Immature natural killer cell (primary cell): ENCODE results near the gene CADPS. TPM values are rescaled to one million over a fixed set of nuclear protein-coding genes. Genes with fewer than 3 reads are reported as not detected.

Experiments used
- DNase-seq, 3 donors: peaks; one replicate each; pipeline ENCODE4 v3.0.0; 2022; ENCODE audit warnings: mixed read lengths in 1 of 3
- H3K27ac Mint-ChIP-seq, 6 donors: one replicate each; pipeline ENCODE4 v1.8.0; 2020; ENCODE audit warnings: mixed read lengths in 6 of 6, mild to moderate bottlenecking in 5 of 6, inconsistent platforms in 4 of 6, moderate library complexity in 3 of 6
- H3K27me3 Mint-ChIP-seq, 3 donors: one replicate each; pipeline ENCODE4 v1.8.0; 2020 to 2021; ENCODE audit warnings: low read depth in 3 of 3, mild to moderate bottlenecking in 3 of 3, mixed read lengths in 3 of 3, moderate library complexity in 3 of 3, inconsistent platforms in 1 of 3
- H3K36me3 Mint-ChIP-seq, 3 donors: one replicate each; pipeline ENCODE4 v1.8.0; 2020; ENCODE audit warnings: mixed read lengths in 3 of 3, inconsistent platforms in 2 of 3, mild to moderate bottlenecking in 2 of 3
- H3K4me1 Mint-ChIP-seq, 2 donors: one replicate each; pipeline ENCODE4 v1.8.0; 2020; ENCODE audit warnings: inconsistent platforms in 2 of 2, mild to moderate bottlenecking in 2 of 2, mixed read lengths in 2 of 2, moderate library complexity in 1 of 2
- H3K4me3 Mint-ChIP-seq, 5 donors: one replicate each; pipeline ENCODE4 v1.8.0; 2020; ENCODE audit warnings: mild to moderate bottlenecking in 5 of 5, mixed read lengths in 5 of 5, inconsistent platforms in 3 of 5, moderate library complexity in 3 of 5
- H3K9me3 Mint-ChIP-seq, 6 donors: one replicate each; pipeline ENCODE4 v1.8.0; 2020; ENCODE audit warnings: mild to moderate bottlenecking in 6 of 6, mixed read lengths in 6 of 6, inconsistent platforms in 4 of 6, moderate library complexity in 3 of 6
- polyA plus RNA-seq, 3 donors: library from polyadenylated mRNA; unstranded; fragments of 300-500 nt; fragmentation: Illumina TruSeq; gene quantifications; one replicate each; pipeline ENCODE4 v1.2.3, GENCODE V29; 2021

The CADPS gene
- polyA plus RNA-seq, 3 donors from 2014 or later, result not detected

GRCh38 chr3:62605413-62606068 is 269.7 kb downstream of the CADPS start:
- H3K36me3 Mint-ChIP-seq, result no peaks in the 10 kb centered on the region
- H3K27me3 Mint-ChIP-seq, result peaks cover 0 to 3% (median 2%) of the 10 kb centered on the region in 3 donors
- H3K4me3 Mint-ChIP-seq, result no peak overlapping the region
- no peak for DNase-seq
- H3K27ac Mint-ChIP-seq, result no peak overlapping the region
- H3K4me1 Mint-ChIP-seq, result no peaks in the 10 kb centered on the region
- peaks cover 0 to 17% (median 1%) of the 10 kb centered on the region in 6 donors for H3K9me3 Mint-ChIP-seq

GRCh38 chr3:62604751-62605351 is 270.4 kb downstream of the CADPS start:
- Mint-ChIP-seq H3K27me3 (peaks cover 0 to 3% (median 2%) of the 10 kb centered on the region in 3 donors), H3K4me1 (no peaks in the 10 kb centered on the region), H3K4me3 (no peak overlapping the region), H3K36me3 (no peaks in the 10 kb centered on the region), H3K9me3 (peaks cover 0 to 16% (median 1%) of the 10 kb centered on the region in 6 donors), H3K27ac (no peak overlapping the region)
- no peak for DNase-seq

- peaks cover 0 to 3% (median 2%) of the 10 kb centered on the region in 3 donors for H3K27me3 Mint-ChIP-seq
- no peak overlapping the region for H3K27ac Mint-ChIP-seq
- H3K4me1 Mint-ChIP-seq, result no peaks in the 10 kb centered on the region
- peaks cover 0 to 16% (median 1%) of the 10 kb centered on the region in 6 donors for H3K9me3 Mint-ChIP-seq
- no peaks in the 10 kb centered on the region for H3K36me3 Mint-ChIP-seq
- DNase-seq, result no peak
- H3K4me3 Mint-ChIP-seq, result no peak overlapping the region
Measured at GRCh38 chr3:62604298-62604697, 270.9 kb downstream of the CADPS start.

GRCh38 chr3:62602987-62603386 is 272.2 kb downstream of the CADPS start:
- Mint-ChIP-seq H3K4me1 (no peaks in the 10 kb centered on the region), H3K27ac (no peak overlapping the region), H3K27me3 (peaks cover 0 to 3% (median 2%) of the 10 kb centered on the region in 3 donors), H3K4me3 (no peak overlapping the region), H3K9me3 (peaks cover 0 to 8% (median 0%) of the 10 kb centered on the region in 6 donors), H3K36me3 (no peaks in the 10 kb centered on the region)
- DNase-seq, result no peak

- H3K4me1 Mint-ChIP-seq, result no peaks in the 10 kb centered on the region
- peaks cover 0 to 6% (median 0%) of the 10 kb centered on the region in 6 donors for H3K9me3 Mint-ChIP-seq
- no peak overlapping the region for H3K4me3 Mint-ChIP-seq
- H3K27ac Mint-ChIP-seq, result no peak overlapping the region
- H3K36me3 Mint-ChIP-seq, result no peaks in the 10 kb centered on the region
- no peak for DNase-seq
- H3K27me3 Mint-ChIP-seq, result peaks cover 0 to 3% (median 2%) of the 10 kb centered on the region in 3 donors
Measured at GRCh38 chr3:62602129-62602770, 273.0 kb downstream of the CADPS start.

- H3K27me3 Mint-ChIP-seq, result peaks cover 0 to 3% (median 2%) of the 10 kb centered on the region in 3 donors
- no peaks in the 10 kb centered on the region for H3K4me1 Mint-ChIP-seq
- H3K27ac Mint-ChIP-seq, result no peak overlapping the region
Measured at GRCh38 chr3:62601238-62602070, 273.8 kb downstream of the CADPS start.

GRCh38 chr3:62600033-62600432 is 275.2 kb downstream of the CADPS start:
- peaks cover 0 to 3% (median 2%) of the 10 kb centered on the region in 3 donors for H3K27me3 Mint-ChIP-seq
- no peak overlapping the region for H3K4me3 Mint-ChIP-seq
- H3K9me3 Mint-ChIP-seq, result peaks cover 0 to 2% (median 0%) of the 10 kb centered on the region in 6 donors
- no peak for DNase-seq
- no peaks in the 10 kb centered on the region for H3K4me1 Mint-ChIP-seq
- H3K36me3 Mint-ChIP-seq, result no peaks in the 10 kb centered on the region
- no peak overlapping the region for H3K27ac Mint-ChIP-seq

More at GRCh38 chr3:62601238-62602070, 273.8 kb downstream of the CADPS start:
- DNase-seq, result no peak
- Mint-ChIP-seq H3K4me3 (no peak overlapping the region), H3K9me3 (peaks cover 0 to 2% (median 0%) of the 10 kb centered on the region in 6 donors), H3K36me3 (no peaks in the 10 kb centered on the region)

- H3K27me3 Mint-ChIP-seq, result peaks cover 1 to 2% (median 2%) of the 10 kb centered on the region in 3 donors
- H3K9me3 Mint-ChIP-seq, result peaks cover 0 to 5% (median 0%) of the 10 kb centered on the region in 6 donors
- no peak overlapping the region for H3K27ac Mint-ChIP-seq
- H3K4me3 Mint-ChIP-seq, result no peak overlapping the region
- no peaks in the 10 kb centered on the region for H3K4me1 Mint-ChIP-seq
- H3K36me3 Mint-ChIP-seq, result no peaks in the 10 kb centered on the region
- DNase-seq, result no peak
Measured at GRCh38 chr3:62597491-62597890, 277.7 kb downstream of the CADPS start.

- peaks cover 0 to 2% (median 2%) of the 10 kb centered on the region in 3 donors for H3K27me3 Mint-ChIP-seq
- no peaks in the 10 kb centered on the region for H3K4me1 Mint-ChIP-seq
- peaks cover 0 to 11% (median 3%) of the 10 kb centered on the region in 6 donors for H3K9me3 Mint-ChIP-seq
- DNase-seq, result no peak
- H3K4me3 Mint-ChIP-seq, result no peak overlapping the region
- H3K36me3 Mint-ChIP-seq, result no peaks in the 10 kb centered on the region
- no peak overlapping the region for H3K27ac Mint-ChIP-seq
Measured at GRCh38 chr3:62592408-62592807, 282.8 kb downstream of the CADPS start.

GRCh38 chr3:62589078-62589477 is 286.1 kb downstream of the CADPS start:
- Mint-ChIP-seq H3K27ac (no peak overlapping the region), H3K9me3 (peaks cover 0 to 15% (median 4%) of the 10 kb centered on the region in 6 donors), H3K27me3 (peaks cover 0 to 2% (median 0%) of the 10 kb centered on the region in 3 donors), H3K36me3 (peaks cover 0 to 3% (median 0%) of the 10 kb centered on the region in 3 donors), H3K4me1 (no peaks in the 10 kb centered on the region), H3K4me3 (no peak overlapping the region)
- DNase-seq, result no peak

GRCh38 chr3:62587579-62588031 is 287.6 kb downstream of the CADPS start:
- Mint-ChIP-seq H3K4me3 (no peak overlapping the region), H3K27ac (no peak overlapping the region), H3K9me3 (peaks cover 0 to 20% (median 5%) of the 10 kb centered on the region in 6 donors), H3K36me3 (peaks cover 0 to 3% (median 0%) of the 10 kb centered on the region in 3 donors), H3K4me1 (no peaks in the 10 kb centered on the region), H3K27me3 (peaks cover 0 to 2% (median 1%) of the 10 kb centered on the region in 3 donors)
- DNase-seq, result no peak

GRCh38 chr3:62587169-62587568 is 288.0 kb downstream of the CADPS start:
- H3K27ac Mint-ChIP-seq, result no peak overlapping the region
- H3K4me1 Mint-ChIP-seq, result no peaks in the 10 kb centered on the region
- peaks cover 0 to 3% (median 0%) of the 10 kb centered on the region in 3 donors for H3K36me3 Mint-ChIP-seq
- DNase-seq, result no peak
- peaks cover 0 to 20% (median 6%) of the 10 kb centered on the region in 6 donors for H3K9me3 Mint-ChIP-seq
- H3K4me3 Mint-ChIP-seq, result no peak overlapping the region
- peaks cover 0 to 1% (median 0%) of the 10 kb centered on the region in 3 donors for H3K27me3 Mint-ChIP-seq

- H3K4me1 Mint-ChIP-seq, result no peaks in the 10 kb centered on the region
- H3K36me3 Mint-ChIP-seq, result peaks cover 0 to 3% (median 0%) of the 10 kb centered on the region in 3 donors
- H3K27ac Mint-ChIP-seq, result no peak overlapping the region
- peaks cover 0 to 20% (median 6%) of the 10 kb centered on the region in 6 donors for H3K9me3 Mint-ChIP-seq
- no peak for DNase-seq
- H3K4me3 Mint-ChIP-seq, result no peak overlapping the region
- peaks cover 0 to 1% (median 0%) of the 10 kb centered on the region in 3 donors for H3K27me3 Mint-ChIP-seq
Measured at GRCh38 chr3:62586356-62586755, 288.9 kb downstream of the CADPS start.
